Neural progenitor cell (in vitro differentiated cells): ENCODE measurements around the gene GPD1L. TPM values are rescaled to one million over a fixed set of nuclear protein-coding genes. Genes with fewer than 3 reads are reported as not detected.
"Not testable (repeated sequence)": the region's sequence is repeated elsewhere in the genome, so short reads cannot be mapped to it uniquely, and the experiment has no call there.

Experiments used
- DNase-seq: peaks from one replicate; pipeline ENCODE4 v3.0.0-alpha.2; 2016; ENCODE audit warnings: low spot score
- H2AFZ ChIP-seq: fragments of 200-600 bp; sonication (generic); replicated peaks from 2 replicates; pipeline ENCODE4 v1.6.1; 2016; ENCODE audit warnings: antibody characterized with exemption
- H3F3A ChIP-seq: fragments of 200-600 bp; sonication (generic); 2 replicates; pipeline ENCODE4 v1.6.1; 2016; ENCODE audit warnings: antibody characterized with exemption, low read depth
- H3K27ac ChIP-seq: fragments of 200-600 bp; sonication (generic); 2 replicates; pipeline ENCODE4 v1.5.1; 2016; ENCODE audit warnings: mild to moderate bottlenecking
- H3K27me3 ChIP-seq: fragments of 200-600 bp; sonication (generic); 2 replicates; pipeline ENCODE4 v1.6.1; 2016; ENCODE audit warnings: mild to moderate bottlenecking, moderate library complexity
- H3K36me3 ChIP-seq: fragments of 200-600 bp; sonication (generic); 2 replicates; pipeline ENCODE4 v1.5.1; 2016
- H3K4me1 ChIP-seq: fragments of 200-600 bp; sonication (generic); 2 replicates; pipeline ENCODE4 v1.6.1; 2016; ENCODE audit warnings: mixed run types
- H3K4me2 ChIP-seq: fragments of 200-600 bp; sonication (generic); 2 replicates; pipeline ENCODE4 v1.6.1; 2016
- H3K4me3 ChIP-seq: fragments of 200-600 bp; sonication (generic); 2 replicates; pipeline ENCODE4 v1.5.1; 2016
- H3K79me2 ChIP-seq: fragments of 200-600 bp; sonication (generic); 2 replicates; pipeline ENCODE4 v1.6.1; 2016; ENCODE audit warnings: low read depth
- H3K9ac ChIP-seq: fragments of 200-600 bp; sonication (generic); 2 replicates; pipeline ENCODE4 v1.6.1; 2016
- H3K9me3 ChIP-seq: fragments of 200-600 bp; sonication (generic); 2 replicates; pipeline ENCODE4 v1.5.1; 2016; ENCODE audit warnings: low read depth
- H4K20me1 ChIP-seq: fragments of 200-600 bp; sonication (generic); 2 replicates; pipeline ENCODE4 v1.6.1; 2016; ENCODE audit warnings: low read depth
- H3K27ac Mint-ChIP-seq: 3 replicates; pipeline ENCODE4 v1.8.0; 2021; ENCODE audit warnings: mixed read lengths
- H3K27me3 Mint-ChIP-seq: 2 replicates; pipeline ENCODE4 v1.8.0; 2022; ENCODE audit warnings: low read depth, mild to moderate bottlenecking, inconsistent platforms, moderate library complexity, mixed read lengths; ENCODE audit not compliant: insufficient read depth
- H3K36me3 Mint-ChIP-seq: 3 replicates; pipeline ENCODE4 v1.8.0; 2021; ENCODE audit warnings: mixed read lengths
- H3K4me1 Mint-ChIP-seq: 3 replicates; pipeline ENCODE4 v1.8.0; 2021; ENCODE audit warnings: mixed read lengths
- H3K4me3 Mint-ChIP-seq: 3 replicates; pipeline ENCODE4 v1.8.0; 2021; ENCODE audit warnings: mild to moderate bottlenecking, moderate library complexity, mixed read lengths
- H3K9me3 Mint-ChIP-seq: 3 replicates; pipeline ENCODE4 v1.8.0; 2020; ENCODE audit warnings: mixed read lengths
- EZH2 ChIP-seq: fragments of 200-600 bp; sonication (generic); IDR thresholded peaks from 2 replicates; pipeline ENCODE4 v1.6.1; 2017; ENCODE audit warnings: antibody characterized with exemption, mild to moderate bottlenecking, moderate library complexity
- EZH2phosphoT487 ChIP-seq: fragments of 200-600 bp; sonication (generic); IDR thresholded peaks from 2 replicates; pipeline ENCODE4 v1.6.1; 2017; ENCODE audit warnings: antibody characterized with exemption
- total RNA-seq: library from RNA; depleted of rRNA; stranded (reverse); fragments of >200 nt; gene quantifications from 2 replicates; pipeline ENCODE4 v1.2.3, GENCODE V29; 2015; ENCODE audit warnings: low replicate concordance
- TF ChIP-seq, protein P1 (sequence below): fragments of 200-600 bp; sonication (generic); IDR thresholded peaks from 2 replicates; pipeline ENCODE4 v1.5.1; 2017; ENCODE audit warnings: antibody characterized with exemption, mild to moderate bottlenecking

The GPD1L gene
- total RNA-seq, 1 donor from 2014 or later, result 5.6 TPM

DNA sequence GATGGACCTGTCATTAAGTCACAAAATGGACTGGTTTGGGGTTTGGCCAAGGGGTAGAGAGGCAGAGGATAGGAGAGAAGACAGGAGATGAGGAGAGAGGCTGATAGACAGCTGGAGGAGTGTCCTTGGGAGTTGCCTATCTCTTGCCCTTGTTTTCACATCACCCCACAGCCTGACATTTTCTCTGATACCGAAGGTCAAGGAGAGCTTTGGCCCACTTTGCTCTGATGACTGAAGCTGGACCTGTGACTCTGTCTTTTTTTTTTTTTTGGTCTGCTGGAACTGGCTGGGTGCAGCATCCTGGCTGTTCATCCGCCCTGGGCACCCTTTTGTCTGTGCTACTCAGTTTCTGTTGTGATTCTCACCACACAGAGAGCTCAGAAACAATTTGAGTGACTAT, 5.1 kb downstream of the GPD1L start:
- H3K36me3 ChIP-seq, result no peaks in the 10 kb centered on the region
- DNase-seq, result no peak
- H3K27ac Mint-ChIP-seq, result no peak overlapping the region
- H3K4me1 ChIP-seq, result peaks cover 3% of the 10 kb centered on the region
- no peak overlapping the region for H3K9ac ChIP-seq
- H3K27me3 ChIP-seq, result peaks cover 31% of the 10 kb centered on the region
- no peaks in the 10 kb centered on the region for H3F3A ChIP-seq
- H3K27ac ChIP-seq, result no peak overlapping the region
- peaks cover 6% of the 10 kb centered on the region for H3K4me1 Mint-ChIP-seq
- no peaks in the 10 kb centered on the region for H3K79me2 ChIP-seq
- no peak overlapping the region for H3K4me2 ChIP-seq
- H2AFZ ChIP-seq, result no peak overlapping the region
- peaks cover 13% of the 10 kb centered on the region for H3K27me3 Mint-ChIP-seq
- H3K9me3 Mint-ChIP-seq, result peaks cover 6% of the 10 kb centered on the region
- H3K9me3 ChIP-seq, result no peaks in the 10 kb centered on the region
- H3K36me3 Mint-ChIP-seq, result no peaks in the 10 kb centered on the region
- H4K20me1 ChIP-seq, result no peaks in the 10 kb centered on the region
- no peak overlapping the region for H3K4me3 Mint-ChIP-seq
- no peak overlapping the region for H3K4me3 ChIP-seq
- TF ChIP-seq, protein P1, sequence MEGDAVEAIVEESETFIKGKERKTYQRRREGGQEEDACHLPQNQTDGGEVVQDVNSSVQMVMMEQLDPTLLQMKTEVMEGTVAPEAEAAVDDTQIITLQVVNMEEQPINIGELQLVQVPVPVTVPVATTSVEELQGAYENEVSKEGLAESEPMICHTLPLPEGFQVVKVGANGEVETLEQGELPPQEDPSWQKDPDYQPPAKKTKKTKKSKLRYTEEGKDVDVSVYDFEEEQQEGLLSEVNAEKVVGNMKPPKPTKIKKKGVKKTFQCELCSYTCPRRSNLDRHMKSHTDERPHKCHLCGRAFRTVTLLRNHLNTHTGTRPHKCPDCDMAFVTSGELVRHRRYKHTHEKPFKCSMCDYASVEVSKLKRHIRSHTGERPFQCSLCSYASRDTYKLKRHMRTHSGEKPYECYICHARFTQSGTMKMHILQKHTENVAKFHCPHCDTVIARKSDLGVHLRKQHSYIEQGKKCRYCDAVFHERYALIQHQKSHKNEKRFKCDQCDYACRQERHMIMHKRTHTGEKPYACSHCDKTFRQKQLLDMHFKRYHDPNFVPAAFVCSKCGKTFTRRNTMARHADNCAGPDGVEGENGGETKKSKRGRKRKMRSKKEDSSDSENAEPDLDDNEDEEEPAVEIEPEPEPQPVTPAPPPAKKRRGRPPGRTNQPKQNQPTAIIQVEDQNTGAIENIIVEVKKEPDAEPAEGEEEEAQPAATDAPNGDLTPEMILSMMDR, result no peak
- TF ChIP-seq EZH2 (no peak), EZH2phosphoT487 (no peak)

DNA sequence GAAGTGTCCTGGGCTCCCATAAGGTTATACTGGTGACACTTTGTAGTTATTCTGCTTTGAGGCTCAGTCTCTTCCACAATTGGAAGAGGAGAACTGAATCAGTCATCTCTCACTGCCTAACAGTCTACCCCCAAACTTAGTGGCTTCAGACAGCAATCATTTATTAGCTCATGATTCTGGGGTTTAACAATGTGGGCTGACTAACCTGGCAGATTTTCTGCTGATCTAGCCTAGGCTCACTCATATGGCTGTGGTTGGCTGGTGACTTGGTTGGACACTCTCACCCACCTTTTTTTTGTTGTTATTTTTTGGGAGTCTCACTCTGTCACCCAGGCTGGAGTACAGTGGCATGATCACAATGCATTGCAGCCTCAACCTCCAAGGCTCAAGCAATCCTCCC, 7.1 kb downstream of the GPD1L start:
- Histone ChIP-seq H3K79me2 (no peaks in the 10 kb centered on the region), H4K20me1 (no peaks in the 10 kb centered on the region), H3K4me1 (no peaks in the 10 kb centered on the region), H3K27ac (no peak overlapping the region), H3K4me2 (no peak overlapping the region), H3F3A (no peaks in the 10 kb centered on the region), H3K27me3 (peaks cover 11% of the 10 kb centered on the region), H3K36me3 (no peaks in the 10 kb centered on the region), H3K9me3 (no peaks in the 10 kb centered on the region), H3K4me3 (no peak overlapping the region), H3K9ac (no peak overlapping the region), H2AFZ (no peak overlapping the region)
- no peak for DNase-seq
- Mint-ChIP-seq H3K4me3 (no peak overlapping the region), H3K27ac (no peak overlapping the region), H3K36me3 (no peaks in the 10 kb centered on the region), H3K4me1 (no peaks in the 10 kb centered on the region), H3K27me3 (peaks cover 4% of the 10 kb centered on the region), H3K9me3 (peaks cover 6% of the 10 kb centered on the region)
- TF ChIP-seq, protein P1, result no peak
- TF ChIP-seq EZH2phosphoT487 (no peak), EZH2 (no peak)

DNA sequence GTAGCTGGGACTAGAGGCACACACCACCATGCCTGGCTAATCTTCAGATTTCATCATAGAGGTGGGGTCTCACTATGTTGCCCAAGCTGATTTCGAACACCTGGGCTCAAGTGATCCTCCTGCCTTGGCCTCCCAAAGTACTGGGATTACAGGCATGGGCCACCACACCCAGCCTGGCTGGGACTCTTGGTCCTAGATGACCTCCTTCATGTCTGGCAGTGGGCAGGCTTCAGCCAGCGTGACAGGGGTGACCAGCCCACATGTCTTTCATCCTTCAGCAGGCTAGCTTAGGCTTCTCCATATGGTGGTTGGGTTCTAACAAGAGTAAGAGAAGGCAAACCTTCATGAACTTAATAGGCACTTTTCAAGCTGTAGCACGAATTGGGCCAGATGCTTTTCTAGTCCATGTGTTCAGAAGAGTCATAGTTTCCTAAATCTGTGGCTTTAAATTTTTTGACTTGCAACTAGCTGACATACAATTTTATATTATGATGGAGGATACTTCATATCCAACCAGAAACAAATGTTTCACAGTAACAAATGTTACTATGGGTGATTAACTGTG, 7.6 kb downstream of the GPD1L start:
- Histone ChIP-seq H3K4me1 (no peaks in the 10 kb centered on the region), H3K4me2 (no peak overlapping the region), H3F3A (no peaks in the 10 kb centered on the region), H3K9me3 (no peaks in the 10 kb centered on the region), H3K27me3 (peaks cover 6% of the 10 kb centered on the region), H3K4me3 (no peak overlapping the region), H2AFZ (no peak overlapping the region), H3K79me2 (no peaks in the 10 kb centered on the region), H3K27ac (no peak overlapping the region), H4K20me1 (no peaks in the 10 kb centered on the region), H3K36me3 (no peaks in the 10 kb centered on the region), H3K9ac (no peak overlapping the region)
- peaks cover 6% of the 10 kb centered on the region for H3K9me3 Mint-ChIP-seq
- no peak for TF ChIP-seq EZH2phosphoT487
- TF ChIP-seq, protein P1, result no peak
- TF ChIP-seq EZH2, result no peak
- no peak overlapping the region for H3K27ac Mint-ChIP-seq
- no peaks in the 10 kb centered on the region for H3K4me1 Mint-ChIP-seq
- no peak overlapping the region for H3K4me3 Mint-ChIP-seq
- no peak for DNase-seq
- peaks cover 4% of the 10 kb centered on the region for H3K27me3 Mint-ChIP-seq
- H3K36me3 Mint-ChIP-seq, result no peaks in the 10 kb centered on the region

DNA sequence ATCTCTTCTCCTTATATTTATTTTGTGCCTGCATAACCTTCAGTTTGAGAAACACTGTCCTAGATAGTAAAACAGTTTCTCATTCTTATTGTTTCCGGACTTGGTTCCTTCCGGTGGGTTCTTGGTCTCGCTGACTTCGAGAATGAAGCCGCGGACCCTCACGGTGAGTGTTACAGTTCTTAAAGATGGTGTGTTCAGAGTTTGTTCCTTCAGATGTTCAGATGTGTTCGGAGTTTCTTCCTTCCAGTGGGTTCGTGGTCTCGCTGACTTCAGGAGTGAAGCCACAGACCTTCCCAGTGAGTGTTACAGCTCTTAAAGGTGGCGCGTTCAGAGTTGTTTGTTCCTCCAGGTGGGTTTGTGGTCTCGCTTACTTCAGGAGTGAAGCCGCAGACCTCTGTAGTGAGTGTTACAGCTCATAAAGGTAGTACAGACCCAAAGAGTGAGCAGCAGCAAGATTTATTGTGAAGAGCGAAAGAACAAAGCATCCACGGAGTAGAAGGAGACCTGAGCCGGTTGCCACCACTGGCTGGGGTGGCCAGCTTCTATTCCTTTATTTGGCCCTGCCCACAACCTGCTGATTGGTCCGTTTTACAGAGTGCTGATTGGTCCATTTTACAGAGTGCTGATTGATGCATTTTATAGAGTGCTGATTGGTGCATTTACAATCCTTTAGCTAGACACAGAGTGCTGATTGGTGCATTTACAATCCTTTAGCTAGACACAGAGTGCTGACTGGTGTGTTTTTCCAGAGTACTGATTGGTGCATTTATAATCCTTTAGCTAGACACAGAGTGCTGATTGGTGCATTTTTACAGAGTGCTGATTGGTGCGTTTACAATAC, 8.3 kb downstream of the GPD1L start:
- not testable (repeated sequence) for H3K36me3 Mint-ChIP-seq, H3K4me3 Mint-ChIP-seq, H3K27ac ChIP-seq, H2AFZ ChIP-seq, H3K27ac Mint-ChIP-seq, H3K27me3 ChIP-seq, H3K27me3 Mint-ChIP-seq, DNase-seq, H3K9me3 Mint-ChIP-seq, H3K36me3 ChIP-seq, H3K9me3 ChIP-seq, H3K4me1 Mint-ChIP-seq, H3K4me2 ChIP-seq, H3K4me1 ChIP-seq, H3K79me2 ChIP-seq, H3K9ac ChIP-seq, H4K20me1 ChIP-seq, H3K4me3 ChIP-seq, H3F3A ChIP-seq
